Measurements from ENCODE around the gene AHSA1. TPM values are rescaled to one million over a fixed set of nuclear protein-coding genes. Genes with fewer than 3 reads are reported as not detected.
A peak's percentile ranks its signal among the peaks of the same experiment; 100 is the strongest.

Gene AHSA1
- polyA plus RNA-seq, 1 of the 3 experiments (the other 2 are of a cell fraction), result 366 TPM

DNA sequence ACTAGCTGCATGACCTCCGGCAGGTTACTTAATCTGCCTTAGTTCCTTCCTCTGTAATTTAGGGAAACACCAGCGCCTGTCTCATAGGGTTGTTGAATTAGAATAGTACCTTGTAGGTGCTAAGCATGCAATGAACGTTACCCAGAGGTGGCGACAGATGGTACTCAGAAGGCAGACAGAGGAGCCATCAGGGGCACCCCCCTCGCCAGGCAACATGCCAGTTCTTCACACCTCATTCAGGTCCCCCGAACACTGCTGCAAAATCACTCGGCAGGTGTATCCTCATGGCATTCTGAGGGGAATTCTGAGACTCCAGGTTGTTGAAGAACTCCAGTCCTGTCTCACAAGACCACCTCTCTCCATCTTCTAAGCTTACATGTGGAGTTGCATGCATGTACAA is 30.7 kb downstream of the AHSA1 start:
- no peaks in the 10 kb centered on the region; a peak in 1 of 4 replicates for H3K4me1 ChIP-seq (ENCODE audit: control insufficient read depth in 1 of 2, insufficient read depth in 2 of 2, low read depth in 1 of 2, low read length in 1 of 2)
- CTCF ChIA-PET, result interaction anchor here (1.3 kb wide), 1 partner anchor 11 kb away, joined by 3 read pairs; no protein-coding TSS in a partner anchor
- WGBS (ENCODE audit: low lambda C conversion rate), result 75% methylated on average over 7 of the region's 7 CpGs

DNA sequence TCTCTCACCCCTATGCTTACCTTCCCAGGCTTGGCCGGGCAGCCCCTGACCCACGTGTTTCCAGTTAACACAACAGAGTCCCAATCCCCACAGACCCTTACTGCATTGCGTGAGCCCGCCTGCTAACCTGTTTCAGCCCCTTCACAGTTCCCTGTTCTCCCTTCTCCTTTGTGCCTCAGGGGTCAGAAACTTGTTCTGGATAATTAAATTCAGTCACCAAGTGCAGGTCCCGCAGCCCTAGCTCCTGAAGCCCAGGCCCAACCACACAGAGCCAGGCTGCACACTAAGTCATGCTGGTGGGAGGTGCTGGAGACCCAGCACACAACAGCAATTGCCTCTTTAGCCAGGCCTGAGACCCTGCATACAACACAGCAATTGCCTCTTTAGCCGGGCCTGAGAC is 31.1 kb downstream of the AHSA1 start:
- POLR2A ChIA-PET, result no interaction called here
- no peaks in the 10 kb centered on the region for H3K79me2 ChIP-seq (ENCODE audit: insufficient read depth)

More for the DNA sequence above, 30.7 kb downstream of the AHSA1 start:
- TF ChIP-seq MXI1 (IDR thresholded peaks at IDR 0.05; ENCODE audit: low read depth, low read length), result no peak
- Histone ChIP-seq H3K9ac (no peak overlapping the region), H3K4me2 (no peak overlapping the region), H4K20me1 (ENCODE audit: insufficient read depth) (no peaks in the 10 kb centered on the region), H3K79me2 (ENCODE audit: insufficient read depth) (no peaks in the 10 kb centered on the region), H3K27me3 (ENCODE audit: insufficient read depth) (no peaks in the 10 kb centered on the region), H3K36me3 (replicated peaks in 1 of 2; ENCODE audit: control insufficient read depth in 1 of 2, insufficient read depth in 2 of 2, low read length in 1 of 2) (no peaks in the 10 kb centered on the region), H3K9me2 (no peaks in the 10 kb centered on the region), H3K4me3 (ENCODE audit: low read depth in 2 of 2, low read length in 1 of 2) (no peak overlapping the region), H3F3A (replicated peaks; ENCODE audit: insufficient read depth) (no peaks in the 10 kb centered on the region), H3K9me3 (no peaks in the 10 kb centered on the region), H2AFZ (ENCODE audit: low read depth) (no peak overlapping the region), H3K27ac (ENCODE audit: low read depth in 2 of 2, low read length in 1 of 2) (no peak overlapping the region)
- POLR2A ChIA-PET, result no interaction called here
- no peak for DNase-seq

DNA sequence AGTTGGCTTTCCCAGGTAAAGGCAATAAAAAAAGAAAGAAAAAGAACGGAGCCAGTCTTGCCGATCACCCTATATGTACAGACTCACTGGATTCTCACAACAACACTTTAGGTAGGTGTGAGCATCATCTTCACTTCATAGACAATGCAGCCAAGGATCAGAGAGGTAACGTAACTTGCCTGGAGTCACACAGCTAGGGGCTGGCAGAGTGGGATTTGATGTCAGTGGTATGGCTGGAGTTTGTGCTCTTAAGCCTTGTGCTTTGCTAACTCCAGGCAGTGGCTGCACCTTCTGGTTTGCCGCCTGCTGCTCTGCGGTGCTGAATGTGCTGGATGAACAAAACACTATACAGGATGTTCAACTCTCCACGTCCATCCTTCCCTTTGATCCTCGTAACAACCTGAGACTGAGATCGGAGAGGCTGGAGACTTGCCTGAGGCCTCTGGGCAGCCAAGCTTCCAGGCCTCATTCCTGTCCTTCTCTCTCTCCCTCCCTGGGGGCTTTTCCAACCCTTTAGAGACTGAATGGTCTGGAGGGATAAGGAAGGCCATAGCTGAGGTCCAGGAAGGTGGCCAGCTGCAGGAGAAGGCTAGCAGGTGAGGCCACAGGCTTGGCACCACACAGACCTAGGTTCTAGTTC is 32.6 kb downstream of the AHSA1 start:
- no peaks in the 10 kb centered on the region for H3K9me2 ChIP-seq
- 78% methylated on average over 8 of the region's 8 CpGs for WGBS (ENCODE audit: low lambda C conversion rate)
- no peak overlapping the region for H2AFZ ChIP-seq (ENCODE audit: low read depth)

More for the DNA sequence above, 31.1 kb downstream of the AHSA1 start:
- Histone ChIP-seq H2AFZ (ENCODE audit: low read depth) (no peak overlapping the region), H3K27ac (ENCODE audit: low read depth in 2 of 2, low read length in 1 of 2) (no peak overlapping the region), H3F3A (replicated peaks; ENCODE audit: insufficient read depth) (no peaks in the 10 kb centered on the region), H3K4me2 (no peak overlapping the region), H3K36me3 (replicated peaks in 1 of 2; ENCODE audit: control insufficient read depth in 1 of 2, insufficient read depth in 2 of 2, low read length in 1 of 2) (no peaks in the 10 kb centered on the region), H3K4me1 (ENCODE audit: control insufficient read depth in 1 of 2, insufficient read depth in 2 of 2, low read depth in 1 of 2, low read length in 1 of 2) (no peaks in the 10 kb centered on the region; a peak in 1 of 4 replicates), H4K20me1 (ENCODE audit: insufficient read depth) (no peaks in the 10 kb centered on the region), H3K9me3 (no peaks in the 10 kb centered on the region), H3K9ac (no peak overlapping the region), H3K9me2 (no peaks in the 10 kb centered on the region), H3K4me3 (ENCODE audit: low read depth in 2 of 2, low read length in 1 of 2) (no peak overlapping the region), H3K27me3 (ENCODE audit: insufficient read depth) (no peaks in the 10 kb centered on the region)
- TF ChIP-seq EZH2phosphoT487 (IDR thresholded peaks at IDR 0.05; ENCODE audit: borderline replicate concordance, low read depth), result no peak
- TF ChIP-seq, protein P1, sequence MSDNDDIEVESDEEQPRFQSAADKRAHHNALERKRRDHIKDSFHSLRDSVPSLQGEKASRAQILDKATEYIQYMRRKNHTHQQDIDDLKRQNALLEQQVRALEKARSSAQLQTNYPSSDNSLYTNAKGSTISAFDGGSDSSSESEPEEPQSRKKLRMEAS (IDR thresholded peaks at IDR 0.05; ENCODE audit: low read depth), result no peak
- CTCF ChIA-PET, result interaction anchor here (1.3 kb wide), 1 partner anchor 11 kb away, joined by 3 read pairs; no protein-coding TSS in a partner anchor
- peak; percentile 25 for DNase-seq
- WGBS (ENCODE audit: low lambda C conversion rate), result 79% methylated on average over 6 of the region's 6 CpGs

More for the DNA sequence above, 32.6 kb downstream of the AHSA1 start:
- ChIA-PET POLR2A (no interaction called here), CTCF (no interaction called here)
- H3K27me3 ChIP-seq (ENCODE audit: insufficient read depth), result no peaks in the 10 kb centered on the region
- no peak overlapping the region for H3K4me3 ChIP-seq (ENCODE audit: low read depth in 2 of 2, low read length in 1 of 2)
- no peaks in the 10 kb centered on the region for H3K9me3 ChIP-seq
- H3K4me2 ChIP-seq, result no peak overlapping the region
- no peaks in the 10 kb centered on the region for H3K36me3 ChIP-seq (replicated peaks in 1 of 2; ENCODE audit: control insufficient read depth in 1 of 2, insufficient read depth in 2 of 2, low read length in 1 of 2)
- no peak overlapping the region for H3K27ac ChIP-seq (ENCODE audit: low read depth in 2 of 2, low read length in 1 of 2)
- H3K9ac ChIP-seq, result no peak overlapping the region
- no peaks in the 10 kb centered on the region; a peak in 1 of 4 replicates for H3K4me1 ChIP-seq (ENCODE audit: control insufficient read depth in 1 of 2, insufficient read depth in 2 of 2, low read depth in 1 of 2, low read length in 1 of 2)
- DNase-seq, result no peak
- H3F3A ChIP-seq (replicated peaks; ENCODE audit: insufficient read depth), result no peaks in the 10 kb centered on the region
- H3K79me2 ChIP-seq (ENCODE audit: insufficient read depth), result no peaks in the 10 kb centered on the region
- H4K20me1 ChIP-seq (ENCODE audit: insufficient read depth), result no peaks in the 10 kb centered on the region
- TF ChIP-seq ELF1 (IDR thresholded peaks at IDR 0.05), result no peak
- TF ChIP-seq TAF1 (IDR thresholded peaks at IDR 0.05; ENCODE audit: borderline replicate concordance, low read depth, low read length), result no peak
- TF ChIP-seq, protein P1 (IDR thresholded peaks at IDR 0.05; ENCODE audit: low read depth), result no peak
- TF ChIP-seq FOXJ3 (CRISPR knock-in tag; IDR thresholded peaks at IDR 0.05), result no peak
- no peak for TF ChIP-seq NRF1 (IDR thresholded peaks at IDR 0.05; ENCODE audit: low read depth, low read length)
- no peak for TF ChIP-seq TCF12 (IDR thresholded peaks at IDR 0.05)
- TF ChIP-seq GABPA (IDR thresholded peaks at IDR 0.05; ENCODE audit: low read depth), result no peak
- no peak for TF ChIP-seq GATA2 (CRISPR knock-in tag; IDR thresholded peaks at IDR 0.05)
- TF ChIP-seq, protein P2, sequence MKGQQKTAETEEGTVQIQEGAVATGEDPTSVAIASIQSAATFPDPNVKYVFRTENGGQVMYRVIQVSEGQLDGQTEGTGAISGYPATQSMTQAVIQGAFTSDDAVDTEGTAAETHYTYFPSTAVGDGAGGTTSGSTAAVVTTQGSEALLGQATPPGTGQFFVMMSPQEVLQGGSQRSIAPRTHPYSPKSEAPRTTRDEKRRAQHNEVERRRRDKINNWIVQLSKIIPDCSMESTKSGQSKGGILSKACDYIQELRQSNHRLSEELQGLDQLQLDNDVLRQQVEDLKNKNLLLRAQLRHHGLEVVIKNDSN (IDR thresholded peaks at IDR 0.05; ENCODE audit: borderline replicate concordance, low read depth), result no peak
- no peak for TF ChIP-seq TEAD4 (IDR thresholded peaks at IDR 0.05; ENCODE audit: borderline replicate concordance, insufficient read depth)

Measured in SK-N-SH (cell line).